CD14-positive monocyte (primary cell): ENCODE results near the gene RPGRIP1L. TPM values are rescaled to one million over a fixed set of nuclear protein-coding genes. Genes with fewer than 3 reads are reported as not detected.

ENCODE experiments used
- DNase-seq, 3 donors: peaks; one replicate each; pipeline ENCODE4 v3.0.0-alpha.2; 2011 to 2022
- H2AFZ ChIP-seq: 2 replicates; pipeline ENCODE4 v1.6.0; 2012; ENCODE audit warnings: mild to moderate bottlenecking, low read depth, low read length, inconsistent platforms; ENCODE audit not compliant: insufficient read depth, poor library complexity, severe bottlenecking
- H3K27ac ChIP-seq, 2 donors: 1 replicate in 1 of 2; 2 replicates in 1 of 2; pipeline ENCODE4 v1.5.1; 2012 to 2013; ENCODE audit warnings: low read length in 2 of 2, control low read depth in 1 of 2, inconsistent platforms in 1 of 2, low read depth in 1 of 2, mild to moderate bottlenecking in 1 of 2
- H3K27me3 ChIP-seq, 2 donors: one replicate each; pipeline versions ENCODE4 v1.6.0 to v1.6.1; 2011 to 2013; ENCODE audit warnings: low read length in 2 of 2; ENCODE audit not compliant: control insufficient read depth in 2 of 2, insufficient read depth in 2 of 2
- H3K36me3 ChIP-seq, 2 donors: replicated peaks in 1 of 2; 1 replicate in 1 of 2; 2 replicates in 1 of 2; pipeline versions ENCODE4 v1.5.1 to v1.6.1; 2012 to 2013; ENCODE audit warnings: low read length in 2 of 2, control low read depth in 1 of 2, inconsistent platforms in 1 of 2, mild to moderate bottlenecking in 1 of 2; ENCODE audit not compliant: insufficient read depth in 2 of 2, control insufficient read depth in 1 of 2
- H3K4me1 ChIP-seq, 2 donors: 1 replicate in 1 of 2; 2 replicates in 1 of 2; pipeline versions ENCODE4 v1.5.1 to v1.6.1; 2012 to 2013; ENCODE audit warnings: low read length in 2 of 2, control low read depth in 1 of 2, inconsistent platforms in 1 of 2, mild to moderate bottlenecking in 1 of 2, moderate library complexity in 1 of 2; ENCODE audit not compliant: insufficient read depth in 2 of 2, control insufficient read depth in 1 of 2
- H3K4me2 ChIP-seq: replicated peaks from 2 replicates; pipeline ENCODE3; 2012; ENCODE audit warnings: low read length, moderate library complexity, mild to moderate bottlenecking; ENCODE audit not compliant: poor library complexity, severe bottlenecking; ENCODE audit errors: extremely low read depth
- H3K4me3 ChIP-seq, 3 experiments: fragments of 200-600 bp in 1 of 3; sonication (generic) in 1 of 3; replicated peaks in 1 of 3; 1 replicate in 2 of 3; 2 replicates in 1 of 3; pipeline ENCODE4 v1.5.1; 2011 to 2013; ENCODE audit warnings: low read length in 3 of 3, mild to moderate bottlenecking in 3 of 3, control low read depth in 2 of 3, low read depth in 2 of 3, inconsistent platforms in 1 of 3, moderate library complexity in 1 of 3
- H3K79me2 ChIP-seq: 2 replicates; pipeline ENCODE4 v1.6.0; 2012; ENCODE audit warnings: mild to moderate bottlenecking, control low read depth, inconsistent platforms, low read length, moderate library complexity; ENCODE audit not compliant: insufficient read depth
- H3K9ac ChIP-seq: 2 replicates; pipeline ENCODE4 v1.6.0; 2017; ENCODE audit warnings: low read length, mild to moderate bottlenecking; ENCODE audit not compliant: insufficient read depth, poor library complexity, severe bottlenecking
- H3K9me3 ChIP-seq, 2 donors: replicated peaks in 1 of 2; 1 replicate in 1 of 2; 2 replicates in 1 of 2; pipeline versions ENCODE4 v1.5.1 to v1.6.1; 2012 to 2013; ENCODE audit warnings: low read length in 2 of 2, control low read depth in 1 of 2; ENCODE audit not compliant: control insufficient read depth in 1 of 2, insufficient read depth in 1 of 2
- H4K20me1 ChIP-seq: 2 replicates; pipeline ENCODE4 v1.6.0; 2012; ENCODE audit warnings: mild to moderate bottlenecking, low read length, control low read depth, moderate library complexity; ENCODE audit not compliant: insufficient read depth
- H3K27ac Mint-ChIP-seq, 7 donors: one replicate each; pipeline ENCODE4 v1.8.0; 2020; ENCODE audit warnings: mild to moderate bottlenecking in 7 of 7, mixed read lengths in 7 of 7, moderate library complexity in 6 of 7, inconsistent platforms in 2 of 7
- H3K27me3 Mint-ChIP-seq, 3 donors: one replicate each; pipeline ENCODE4 v1.8.0; 2021 to 2022; ENCODE audit warnings: low read depth in 3 of 3, mild to moderate bottlenecking in 3 of 3, mixed read lengths in 3 of 3, moderate library complexity in 3 of 3, inconsistent platforms in 1 of 3
- H3K36me3 Mint-ChIP-seq, 2 donors: one replicate each; pipeline ENCODE4 v1.8.0; 2020; ENCODE audit warnings: mixed read lengths in 2 of 2, inconsistent platforms in 1 of 2, mild to moderate bottlenecking in 1 of 2
- H3K4me1 Mint-ChIP-seq: one replicate; pipeline ENCODE4 v1.8.0; 2020; ENCODE audit warnings: mild to moderate bottlenecking, mixed read lengths
- H3K4me3 Mint-ChIP-seq, 2 donors: one replicate each; pipeline ENCODE4 v1.8.0; 2020; ENCODE audit warnings: mild to moderate bottlenecking in 2 of 2, mixed read lengths in 2 of 2, moderate library complexity in 1 of 2
- H3K9me3 Mint-ChIP-seq, 7 donors: one replicate each; pipeline ENCODE4 v1.8.0; 2020 to 2022; ENCODE audit warnings: mixed read lengths in 7 of 7, mild to moderate bottlenecking in 6 of 7, moderate library complexity in 6 of 7, inconsistent platforms in 2 of 7
- CTCF ChIP-seq: fragments of 200-600 bp; IDR thresholded peaks from one replicate; pipeline ENCODE4 v1.8.0; 2022; ENCODE audit warnings: antibody characterized with exemption, mild to moderate bottlenecking
- WGBS: methylation state at CpG from one replicate; pipeline ENCODE4 v1.1.5; 2013; ENCODE audit warnings: missing lambda C conversion rate; ENCODE audit not compliant: insufficient coverage; 5-methylcytosine and 5-hydroxymethylcytosine counted together
- intact Hi-C, 2 donors: fragments of 100-400 bp; cut with micrococcal nuclease; formaldehyde crosslinking; loops; one replicate each; pipeline versions ENCODE4 v1.15.0 to v1.15.1; 2023
- polyA plus RNA-seq, 3 donors: library from polyadenylated mRNA; depleted of rRNA in 1 of 3; unstranded in 2 of 3; stranded (reverse) in 1 of 3; fragments of 300-500 nt in 2 of 3; fragments of >200 nt in 1 of 3; fragmentation: Illumina TruSeq in 2 of 3; gene quantifications; 1 replicate in 2 of 3; 2 replicates in 1 of 3; pipeline ENCODE4 v1.2.3, GENCODE V29; 2012 to 2021

Gene RPGRIP1L
- polyA plus RNA-seq, 3 donors: 0.11 to 0.18 TPM; not detected in 1

- H2AFZ ChIP-seq: no peak overlapping the region
- H3K4me3 Mint-ChIP-seq: no peak overlapping the region
- H3K27ac ChIP-seq: no peak overlapping the region
- no peaks in the 10 kb centered on the region for H3K36me3 Mint-ChIP-seq
- DNase-seq: no peak
- no peaks in the 10 kb centered on the region for H3K4me1 Mint-ChIP-seq
- peaks cover 0 to 1% (median 0%) of the 10 kb centered on the region in 7 donors for H3K9me3 Mint-ChIP-seq
- H3K27me3 Mint-ChIP-seq: peaks cover 0 to 2% (median 1%) of the 10 kb centered on the region in 3 donors
- intact Hi-C loops: no loop called here
- no peaks in the 10 kb centered on the region for H3K36me3 ChIP-seq
- H3K4me1 ChIP-seq: no peaks in the 10 kb centered on the region
- no peak overlapping the region for H3K4me3 ChIP-seq
- no peak overlapping the region for H3K9ac ChIP-seq
- H3K27ac Mint-ChIP-seq: no peak overlapping the region
- H3K9me3 ChIP-seq: no peaks in the 10 kb centered on the region
- no peak for TF ChIP-seq CTCF
- no peaks in the 10 kb centered on the region for H3K79me2 ChIP-seq
- H3K27me3 ChIP-seq: no peaks in the 10 kb centered on the region
- no peak overlapping the region for H3K4me2 ChIP-seq
- no CpG with 5 or more reads among the region's 2 CpGs for WGBS
- H4K20me1 ChIP-seq: no peaks in the 10 kb centered on the region
These were observed 22.3 kb downstream of the RPGRIP1L start for GRCh38 chr16:53681354-53681753.

- no peaks in the 10 kb centered on the region for H3K4me1 Mint-ChIP-seq
- peaks cover 0 to 1% (median 0%) of the 10 kb centered on the region in 7 donors for H3K9me3 Mint-ChIP-seq
- H3K36me3 Mint-ChIP-seq: no peaks in the 10 kb centered on the region
- H3K27me3 ChIP-seq: no peaks in the 10 kb centered on the region
- peaks cover 0 to 2% (median 1%) of the 10 kb centered on the region in 3 donors for H3K27me3 Mint-ChIP-seq
- no peaks in the 10 kb centered on the region for H3K4me1 ChIP-seq
- peak overlapping the region in 1 of 7 donors; percentile 27 for H3K27ac Mint-ChIP-seq
- no peak for DNase-seq
- H3K27ac ChIP-seq: no peak overlapping the region
- TF ChIP-seq CTCF: no peak
- no CpG with 5 or more reads among the region's 2 CpGs for WGBS
- no peaks in the 10 kb centered on the region for H3K36me3 ChIP-seq
- no peak overlapping the region for H3K4me3 ChIP-seq
- no peaks in the 10 kb centered on the region for H4K20me1 ChIP-seq
- no peak overlapping the region for H3K9ac ChIP-seq
- intact Hi-C loops: no loop called here
- H3K4me3 Mint-ChIP-seq: no peak overlapping the region
- no peak overlapping the region for H3K4me2 ChIP-seq
- no peak overlapping the region for H2AFZ ChIP-seq
- no peaks in the 10 kb centered on the region for H3K9me3 ChIP-seq
- no peaks in the 10 kb centered on the region for H3K79me2 ChIP-seq
These were observed 22.9 kb downstream of the RPGRIP1L start for GRCh38 chr16:53680756-53681155.
